Activated T-cell treated with anti-CD3 and anti-CD28 coated beads for 1 hour (primary cell): ENCODE results near the gene ATAD3C.
A peak's percentile ranks its signal among the peaks of the same experiment; 100 is the strongest.
"Not testable (repeated sequence)": the region's sequence is repeated elsewhere in the genome, so short reads cannot be mapped to it uniquely, and the experiment has no call there.

ENCODE experiments used
- DNase-seq: peaks from one replicate; pipeline ENCODE4 v3.0.0-alpha.2; 2020; ENCODE audit warnings: low read depth

Gene ATAD3C

GRCh38 chr1:1476011-1476410 is 26.5 kb downstream of the ATAD3C start:
- not testable (repeated sequence) for DNase-seq

DNA sequence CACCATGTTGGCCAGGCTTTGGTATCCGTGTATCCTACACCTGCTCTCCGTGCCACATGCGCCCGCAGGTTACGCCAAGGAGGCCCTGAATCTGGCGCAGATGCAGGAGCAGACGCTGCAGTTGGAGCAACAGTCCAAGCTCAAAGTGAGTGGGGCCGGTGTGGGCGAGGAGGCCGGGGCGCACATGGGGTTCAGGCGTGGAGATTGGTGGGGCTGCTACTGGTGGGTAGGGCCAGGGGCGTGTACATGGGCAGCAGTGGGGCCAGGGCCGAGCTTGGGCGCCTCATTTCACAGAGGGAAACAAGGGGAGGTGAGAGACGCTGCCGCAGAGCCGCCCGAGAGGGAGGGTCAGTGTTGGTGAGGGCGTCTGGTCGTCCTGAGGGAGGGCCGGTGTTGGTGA is 27.7 kb downstream of the ATAD3C start:
- no peak for DNase-seq

DNA sequence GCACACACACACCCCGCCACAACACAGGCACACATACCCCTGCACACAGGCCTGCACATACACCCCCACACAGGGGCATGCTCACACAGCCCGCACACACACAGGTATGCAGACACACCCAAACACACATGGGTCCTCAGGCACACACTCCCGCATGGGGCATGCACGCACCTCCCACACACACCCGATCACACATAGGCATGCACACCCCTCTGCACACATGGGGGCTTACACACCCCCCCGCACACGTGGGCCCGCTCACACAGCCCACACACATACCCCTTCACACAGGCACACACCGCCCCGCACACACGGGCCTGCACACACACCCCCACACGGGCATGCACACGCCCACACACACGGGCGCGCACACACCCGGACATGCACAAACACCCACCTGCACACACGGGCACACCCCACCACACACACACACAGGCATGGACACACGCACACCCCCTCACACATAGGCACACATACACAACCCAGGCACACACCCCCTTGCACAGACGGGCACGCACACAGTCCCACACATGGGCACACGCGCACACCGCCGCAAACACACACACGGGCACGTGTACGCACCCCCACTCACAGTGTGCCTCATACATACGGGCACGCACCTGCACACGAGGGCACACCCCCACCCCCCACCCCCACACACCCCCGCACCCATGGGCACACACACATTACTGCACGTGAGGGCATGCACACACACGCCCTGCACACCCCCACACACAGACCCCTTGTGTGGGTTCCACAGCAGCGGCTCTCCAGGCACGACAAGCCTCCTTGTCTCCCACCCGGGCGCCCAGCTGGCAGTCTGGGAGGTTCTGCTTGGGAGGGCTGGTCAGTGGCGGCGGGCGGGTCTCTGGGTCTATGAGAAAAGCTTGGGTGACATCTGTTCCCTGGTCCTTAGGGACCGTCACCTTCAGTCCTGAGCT is 30.3 kb downstream of the ATAD3C start:
- DNase-seq, result no peak

- DNase-seq, result not testable (repeated sequence)
These were observed 31.0 kb downstream of the ATAD3C start for GRCh38 chr1:1480488-1480867.

GRCh38 chr1:1481811-1482210 is 32.3 kb downstream of the ATAD3C start:
- DNase-seq, result not testable (repeated sequence)

GRCh38 chr1:1482856-1483255 is 33.4 kb downstream of the ATAD3C start:
- DNase-seq, result no peak

DNA sequence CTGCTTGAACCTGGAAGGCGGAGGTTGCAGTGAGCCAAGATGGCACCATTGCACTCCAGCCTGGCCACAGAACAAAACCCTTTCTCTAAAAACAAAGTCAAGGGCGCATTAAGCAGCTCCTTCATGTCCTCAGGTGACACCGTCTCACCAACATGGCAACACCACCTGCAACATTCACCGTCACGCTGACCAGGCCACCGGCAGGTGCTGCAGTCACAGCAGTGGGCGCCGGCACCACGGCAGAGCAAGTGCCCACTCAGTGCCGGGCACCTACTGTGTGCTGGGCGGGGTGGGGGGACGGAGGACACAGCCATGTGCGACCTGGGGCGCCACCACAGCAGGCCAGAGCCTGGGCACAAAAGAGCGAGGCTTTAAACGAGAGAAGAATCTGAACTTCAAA is 34.2 kb downstream of the ATAD3C start:
- no peak for DNase-seq

DNA sequence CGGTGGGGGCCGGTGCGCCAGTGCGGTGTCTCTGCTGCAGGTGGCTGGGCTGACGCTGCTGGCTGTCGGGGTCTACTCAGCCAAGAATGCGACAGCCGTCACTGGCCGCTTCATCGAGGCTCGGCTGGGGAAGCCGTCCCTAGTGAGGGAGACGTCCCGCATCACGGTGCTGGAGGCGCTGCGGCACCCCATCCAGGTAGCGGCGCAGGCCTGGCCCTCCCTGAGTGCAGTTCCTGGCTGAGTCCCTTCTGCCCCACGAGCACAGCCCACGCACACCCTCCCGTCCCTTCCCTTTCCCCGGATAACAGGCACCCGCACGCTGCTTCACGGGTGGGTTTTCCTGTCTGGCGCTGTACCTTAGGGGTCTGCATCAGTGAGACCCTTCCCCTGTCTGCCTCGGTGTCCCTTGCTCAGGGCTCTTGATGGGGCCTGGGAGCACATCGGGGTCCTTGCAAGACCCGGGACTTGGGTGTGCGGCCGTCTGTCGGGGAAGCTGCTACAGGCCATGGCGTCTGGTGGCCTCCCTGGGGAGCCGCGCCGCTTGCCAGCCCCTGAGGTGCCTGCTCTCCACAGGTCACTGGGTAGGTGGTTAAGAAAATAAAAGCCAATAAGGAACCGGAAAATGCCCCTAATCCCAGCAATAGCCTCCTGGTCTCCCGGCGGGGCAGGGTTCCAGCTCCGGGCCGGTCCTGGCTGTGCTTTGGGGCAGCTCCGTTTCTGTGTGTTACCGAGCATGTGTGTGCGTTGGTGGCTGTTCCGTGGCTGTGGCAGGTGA is 35.7 kb downstream of the ATAD3C start:
- not testable (repeated sequence) for DNase-seq

DNA sequence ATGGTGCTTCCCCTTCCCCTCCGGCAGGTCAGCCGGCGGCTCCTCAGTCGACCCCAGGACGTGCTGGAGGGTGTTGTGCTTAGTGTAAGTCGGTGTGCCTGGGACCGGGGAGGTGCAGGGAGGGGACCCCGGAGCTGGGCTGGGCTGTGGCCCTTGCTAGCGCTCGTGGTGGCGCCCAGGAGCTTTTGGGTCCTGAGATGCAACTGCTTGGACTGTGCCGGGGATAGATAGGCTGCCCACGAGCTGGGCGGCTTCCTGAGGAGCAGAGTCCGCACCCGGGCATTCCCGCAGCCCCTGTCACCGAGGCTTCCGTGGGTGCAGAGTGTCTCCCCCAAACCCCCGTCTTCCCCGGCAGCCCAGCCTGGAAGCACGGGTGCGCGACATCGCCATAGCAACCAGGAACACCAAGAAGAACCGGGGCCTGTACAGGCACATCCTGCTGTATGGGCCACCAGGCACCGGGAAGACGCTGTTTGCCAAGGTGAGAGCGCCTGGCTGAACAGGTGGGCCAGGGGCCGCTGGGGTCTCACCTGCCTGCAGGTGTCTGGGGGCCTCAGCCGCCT is 36.3 kb downstream of the ATAD3C start:
- not testable (repeated sequence) for DNase-seq

- no peak for DNase-seq
These were observed 38.2 kb downstream of the ATAD3C start for GRCh38 chr1:1487701-1488100.

- no peak for DNase-seq
These were observed 39.7 kb downstream of the ATAD3C start for GRCh38 chr1:1489231-1489630.

DNA sequence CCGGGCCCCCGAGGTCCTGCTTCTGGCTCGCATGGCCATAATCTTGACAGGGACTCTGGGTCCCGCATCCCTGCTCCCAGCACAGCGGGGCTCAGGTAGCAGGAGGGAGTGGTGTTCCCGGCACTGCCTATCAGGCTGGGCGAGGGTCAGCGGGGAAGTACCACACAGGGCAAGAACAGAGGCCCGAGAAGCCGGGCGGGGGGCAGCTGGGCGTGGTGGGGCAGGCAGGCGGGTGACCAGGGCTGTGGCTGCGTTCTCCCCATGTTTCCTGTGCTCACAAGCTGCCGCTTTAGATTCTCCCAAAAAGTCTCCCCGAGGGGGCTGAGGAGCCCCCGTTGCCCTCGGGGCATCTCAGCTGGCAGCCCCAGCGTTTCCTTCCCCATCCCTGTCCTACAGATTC is 40.4 kb downstream of the ATAD3C start:
- DNase-seq, result no peak

DNA sequence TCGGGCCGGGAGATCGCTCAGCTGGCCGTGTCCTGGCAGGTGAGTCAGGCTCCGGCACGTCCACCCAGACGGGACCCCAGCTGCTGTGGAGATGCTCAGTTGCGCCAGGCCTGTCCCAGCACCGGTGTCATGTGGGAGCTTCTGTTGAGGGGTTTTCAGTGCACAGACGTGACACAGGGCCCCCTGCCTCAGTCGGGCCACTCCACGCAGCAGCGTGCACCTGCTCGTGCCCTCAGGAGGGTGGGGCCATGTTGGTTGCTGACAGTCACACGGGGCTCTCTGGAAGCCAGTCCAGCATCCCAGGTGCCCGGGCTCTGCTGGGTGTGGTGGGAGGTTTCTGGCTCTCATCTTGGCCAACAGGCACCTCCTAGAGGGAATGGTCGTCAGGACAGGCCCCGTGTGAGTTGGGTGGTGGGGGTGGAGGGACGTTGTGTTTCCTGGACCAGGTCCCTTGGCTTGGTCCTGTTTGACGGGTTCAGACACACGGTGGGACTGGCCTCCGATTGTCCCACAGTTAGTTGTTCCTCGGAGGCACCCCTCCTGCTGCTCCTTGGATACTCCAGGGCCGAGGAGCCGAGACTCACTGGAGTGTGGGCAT is 41.2 kb downstream of the ATAD3C start:
- DNase-seq, result no peak

GRCh38 chr1:1491601-1492000 is 42.1 kb downstream of the ATAD3C start:
- DNase-seq, result no peak

DNA sequence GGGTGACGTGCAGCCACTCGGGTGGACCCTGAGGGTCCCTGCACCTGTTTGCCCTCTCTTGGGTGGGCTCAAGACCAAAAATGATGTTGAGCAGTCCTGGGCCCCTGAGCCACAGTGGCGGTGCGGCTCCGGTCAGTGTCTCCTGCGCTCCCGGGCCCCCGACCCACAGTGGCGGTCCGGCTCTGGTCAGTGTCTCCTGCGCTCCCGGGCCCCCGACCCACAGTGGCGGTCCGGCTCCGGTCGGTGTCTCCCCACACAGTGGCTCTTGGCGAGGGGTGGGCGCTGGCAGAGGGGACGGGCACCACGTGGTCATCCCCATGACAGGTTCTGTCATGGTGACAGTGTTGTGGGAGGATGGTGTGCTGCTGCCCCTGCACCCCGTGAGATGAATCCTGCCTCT is 44.8 kb downstream of the ATAD3C start:
- DNase-seq, result not testable (repeated sequence)

DNA sequence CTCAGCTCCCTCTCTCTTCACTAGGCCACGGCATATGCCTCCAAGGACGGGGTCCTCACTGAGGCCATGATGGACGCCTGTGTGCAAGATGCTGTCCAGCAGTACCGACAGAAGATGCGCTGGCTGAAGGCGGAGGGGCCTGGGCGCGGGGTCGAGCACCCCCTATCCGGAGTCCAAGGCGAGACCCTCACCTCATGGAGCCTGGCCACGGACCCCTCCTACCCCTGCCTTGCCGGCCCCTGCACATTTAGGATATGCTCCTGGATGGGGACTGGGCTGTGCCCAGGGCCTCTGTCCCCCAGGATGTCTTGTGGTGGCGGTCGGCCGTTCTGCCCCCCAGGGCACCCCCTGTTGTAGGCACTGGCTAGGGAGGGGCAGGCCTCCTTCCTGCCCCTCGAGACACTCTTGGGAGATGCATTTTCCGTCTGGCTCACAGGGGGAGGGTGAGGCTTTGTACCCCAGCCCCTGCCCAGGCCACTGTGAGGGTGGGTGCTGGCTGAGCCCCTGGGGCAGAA is 46.0 kb downstream of the ATAD3C start:
- not testable (repeated sequence) for DNase-seq

GRCh38 chr1:1504777-1505365 is 55.4 kb downstream of the ATAD3C start:
- DNase-seq, result peak; percentile 51

DNA sequence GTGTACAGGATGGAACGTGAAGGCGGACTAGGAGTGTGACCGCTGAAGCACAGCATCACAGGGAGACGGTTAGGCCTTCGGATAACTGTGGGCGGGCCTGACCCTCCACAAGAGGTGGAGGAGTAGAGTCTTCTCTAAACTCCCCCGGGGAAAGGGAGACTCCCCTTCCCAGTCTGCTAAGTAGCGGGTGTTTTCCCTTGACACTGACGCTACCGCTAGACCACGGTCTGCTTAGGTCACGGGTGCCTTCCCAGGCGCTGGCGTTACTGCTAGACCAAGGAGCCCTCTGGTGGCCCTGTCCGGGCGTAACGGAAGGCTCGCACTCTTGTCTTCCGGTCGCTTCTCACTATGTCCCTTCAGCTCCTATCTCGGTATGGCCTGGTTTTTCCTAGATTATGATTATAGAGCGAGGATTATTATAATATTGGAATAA is 55.9 kb downstream of the ATAD3C start:
- not testable (repeated sequence) for DNase-seq

DNA sequence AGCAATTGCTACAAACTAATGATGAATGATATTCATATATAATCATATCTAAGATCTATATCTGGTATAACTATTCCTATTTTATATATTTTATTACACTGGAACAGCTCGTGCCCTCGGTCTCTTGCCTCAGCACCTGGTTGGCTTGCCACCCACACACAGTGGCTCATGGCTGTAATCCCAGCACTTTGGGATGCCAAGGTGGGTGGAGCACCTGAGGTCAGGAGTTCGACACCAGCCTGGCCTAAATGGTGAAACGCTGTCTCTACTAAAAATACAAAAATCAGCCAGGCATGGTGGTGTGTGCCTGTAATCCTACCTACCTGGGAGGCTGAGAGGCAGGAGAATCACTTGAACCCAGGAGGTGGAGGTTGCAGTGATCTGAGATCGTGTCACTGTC is 56.3 kb downstream of the ATAD3C start:
- DNase-seq, result not testable (repeated sequence)

DNA sequence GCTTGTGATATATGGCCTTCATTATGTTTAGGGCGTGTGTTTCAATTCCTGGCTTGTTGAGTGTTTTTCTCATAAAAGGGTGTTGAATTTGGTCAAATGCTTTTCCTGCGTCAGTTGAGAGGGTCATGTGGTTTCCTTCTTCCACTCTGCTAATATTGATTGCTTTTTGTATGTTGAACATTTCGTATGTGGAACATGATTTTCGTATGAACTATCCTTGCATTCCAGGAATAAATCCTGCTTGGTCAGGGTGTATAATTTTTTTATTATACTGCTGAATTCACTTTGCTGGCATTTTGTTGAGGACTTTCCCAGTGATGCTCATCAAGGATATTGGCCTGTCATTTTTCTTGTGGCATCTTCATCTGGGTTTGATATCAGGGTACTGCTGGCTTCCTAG is 57.8 kb downstream of the ATAD3C start:
- no peak for DNase-seq

GRCh38 chr1:1508775-1509464 is 59.4 kb downstream of the ATAD3C start:
- DNase-seq, result not testable (repeated sequence)
